Activated CD8-positive, alpha-beta memory T cell treated with anti-CD3 and anti-CD28 coated beads, Interleukin-2, amount 50 U/mL, for 4 hours (primary cell): ENCODE measurements around the gene ASCC2.

Source experiments
- DNase-seq: peaks from one replicate; pipeline ENCODE4 v3.0.0-alpha.2; 2020

The ASCC2 gene

DNA sequence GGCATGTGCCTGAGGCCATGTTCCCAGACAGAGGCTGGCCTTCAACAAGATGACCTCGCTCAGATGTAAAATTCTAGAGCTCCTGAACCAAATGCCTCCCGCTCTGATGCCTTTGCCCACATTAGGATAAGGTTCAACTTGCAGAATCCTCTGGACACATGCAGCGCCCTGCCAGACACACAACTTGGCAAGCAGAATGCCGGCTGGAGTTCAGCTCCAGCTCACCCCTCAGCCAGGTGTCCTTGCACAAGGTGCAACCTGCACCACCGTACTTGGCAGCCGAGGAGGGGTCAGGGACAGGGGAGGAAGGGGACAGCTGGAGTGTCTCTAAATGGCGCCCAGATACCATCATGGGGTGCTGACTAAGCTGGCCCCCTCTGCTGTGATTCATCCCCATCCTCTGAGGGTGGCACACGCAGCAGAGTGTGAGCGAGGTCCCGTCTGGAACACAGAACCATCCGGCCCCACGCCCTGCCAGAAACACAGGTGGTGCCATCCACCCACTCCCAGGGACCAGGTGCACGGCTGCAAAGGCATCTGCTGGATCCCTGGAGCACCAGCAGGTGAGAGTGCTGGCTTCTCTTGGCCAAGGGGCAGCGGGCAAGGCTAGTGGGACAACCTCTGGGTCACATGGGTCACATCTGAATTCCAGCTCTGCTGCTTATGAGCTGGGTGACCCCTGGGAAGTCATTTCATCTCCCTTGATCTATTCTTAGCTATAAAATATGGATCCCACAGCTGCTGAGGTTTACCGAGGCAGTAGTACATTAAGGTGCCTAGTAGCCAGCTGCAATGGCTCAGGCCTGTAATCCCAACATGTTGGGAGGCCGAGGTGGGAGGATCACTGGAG, 84.0 kb downstream of the ASCC2 start:
- DNase-seq, result no peak

- DNase-seq, result no peak
These were observed 86.4 kb downstream of the ASCC2 start for GRCh38 chr22:29751669-29752068.

GRCh38 chr22:29750559-29751538, 87.2 kb downstream of the ASCC2 start:
- DNase-seq, result no peak

DNA sequence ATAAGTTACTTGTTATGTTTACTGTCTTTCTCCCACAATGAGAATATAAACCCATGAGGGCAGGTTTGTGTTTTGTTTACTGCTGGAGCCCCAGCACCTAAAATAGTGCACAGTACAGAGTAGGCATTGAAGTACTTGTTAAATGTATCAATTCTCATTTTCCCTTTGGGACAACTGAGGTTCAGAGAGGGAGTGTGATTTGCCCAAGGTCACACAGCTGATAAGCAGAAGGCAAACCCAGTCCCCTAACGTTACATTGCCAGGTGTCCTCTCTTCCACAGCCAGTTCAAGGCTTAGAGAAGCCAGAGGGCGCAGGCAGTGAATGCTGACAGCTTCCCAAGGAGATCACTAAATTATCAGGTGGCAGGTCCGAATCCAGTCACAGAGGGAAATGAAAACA, 88.0 kb downstream of the ASCC2 start:
- no peak for DNase-seq

DNA sequence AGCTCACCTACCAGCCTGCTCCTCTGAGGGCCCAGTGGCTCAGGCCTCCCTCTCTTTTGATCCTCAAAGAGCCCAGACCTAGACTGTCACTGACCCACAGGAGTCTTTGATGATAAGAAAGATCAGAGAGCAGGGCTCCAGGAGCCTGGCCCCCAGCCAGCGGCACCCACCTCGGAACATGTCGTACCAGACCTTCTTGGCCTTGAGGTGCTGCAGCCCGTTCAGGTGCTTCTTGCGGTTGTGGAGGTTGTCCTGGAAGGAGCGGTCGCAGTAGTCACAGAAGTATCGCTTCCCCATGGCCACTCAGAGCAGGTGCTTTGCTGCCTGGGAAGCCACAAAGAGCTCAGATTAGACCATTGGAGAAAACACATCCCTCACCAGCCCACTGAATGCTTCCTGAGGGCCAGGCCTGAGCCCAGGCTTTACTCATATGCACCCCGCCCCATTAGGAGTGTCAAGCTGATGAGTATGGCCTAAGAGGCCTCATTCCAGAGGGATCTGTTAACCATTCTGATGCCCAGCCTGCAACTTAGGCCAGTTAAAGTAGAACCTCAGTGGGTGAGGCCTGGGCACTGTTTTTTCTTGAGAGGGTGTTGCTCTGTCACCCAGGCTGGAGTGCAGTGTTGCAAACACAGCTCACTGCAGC, 89.7 kb downstream of the ASCC2 start:
- DNase-seq, result no peak

DNA sequence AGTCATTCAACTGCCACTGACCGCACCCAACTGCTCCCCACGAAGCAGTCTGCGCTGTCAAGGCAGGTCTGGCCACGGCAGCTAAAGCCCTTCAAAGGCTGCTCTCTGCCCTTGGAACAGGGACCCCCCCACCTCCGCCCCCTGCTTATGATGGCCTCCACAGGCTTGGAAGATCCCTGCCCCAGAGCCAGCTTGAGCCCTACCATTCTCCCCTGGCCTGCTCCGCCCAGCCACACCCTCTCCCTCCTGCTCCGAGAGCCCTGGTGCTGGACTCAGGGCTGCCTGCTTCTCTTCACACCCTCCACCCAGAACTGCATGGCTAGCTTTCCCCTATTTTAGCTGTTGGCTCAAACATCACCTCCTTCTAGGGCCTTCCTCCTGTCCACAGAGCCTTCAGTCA, 90.2 kb downstream of the ASCC2 start:
- DNase-seq, result no peak

DNA sequence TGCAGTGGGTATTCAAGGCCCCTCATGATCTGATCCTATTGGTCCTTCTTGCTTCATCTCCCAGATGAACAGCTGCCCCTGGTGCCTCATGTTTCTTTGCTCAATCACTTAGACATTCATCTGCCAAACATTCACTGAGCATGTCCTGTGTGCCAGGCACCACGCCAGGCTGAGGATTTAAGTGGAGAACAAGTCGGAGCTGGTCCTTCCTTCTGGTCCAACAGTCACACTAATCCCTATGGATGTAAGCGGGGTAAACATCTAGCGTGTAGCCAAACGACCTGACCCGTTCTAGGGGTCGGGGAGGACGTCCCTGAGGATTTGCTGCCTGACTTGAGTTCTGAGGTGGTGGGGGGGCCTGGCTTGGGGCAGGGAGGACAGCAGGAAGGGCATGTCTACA, 93.2 kb downstream of the ASCC2 start:
- DNase-seq, result no peak

- no peak for DNase-seq
These were observed 95.7 kb downstream of the ASCC2 start for GRCh38 chr22:29742326-29742725.

GRCh38 chr22:29741926-29742325, 96.1 kb downstream of the ASCC2 start:
- no peak for DNase-seq

GRCh38 chr22:29740216-29740615, 97.9 kb downstream of the ASCC2 start:
- DNase-seq, result no peak

DNA sequence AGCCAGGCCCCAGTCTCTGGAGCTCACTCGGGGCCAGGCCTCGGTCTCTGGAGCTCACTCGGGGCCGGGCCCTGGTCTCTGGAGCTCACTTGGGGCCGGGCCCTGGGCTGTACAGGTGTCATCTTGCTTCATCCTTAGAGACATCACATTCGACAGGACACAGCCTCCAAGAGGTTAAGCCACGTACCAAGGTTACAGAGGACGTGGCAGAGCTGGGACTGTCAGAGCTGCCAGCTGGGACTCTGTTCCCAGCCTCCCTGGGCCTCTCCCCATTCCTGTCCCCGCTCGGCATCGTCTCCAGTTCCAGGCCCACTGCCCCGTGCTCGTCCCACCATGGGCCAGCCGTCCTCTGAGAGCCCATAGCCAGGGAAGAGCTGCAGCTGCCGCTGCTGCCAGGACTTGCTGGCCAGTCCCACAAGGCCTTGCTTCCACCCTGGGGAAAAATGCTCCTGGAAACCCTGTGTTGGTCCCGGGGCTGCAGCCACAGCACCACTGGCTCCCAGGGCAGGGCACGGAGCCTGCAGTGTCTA, 98.7 kb downstream of the ASCC2 start:
- DNase-seq, result no peak
